Sciatic nerve (tissue), 2 donors: ENCODE measurements around the gene GFRA1. TPM values are rescaled to one million over a fixed set of nuclear protein-coding genes. Genes with fewer than 3 reads are reported as not detected.

ENCODE experiments used
- ATAC-seq: fragments of 200-7000 bp; cut with Tn5 transposase; one replicate; pipeline ENCODE4 v1.9.1; 2020; ENCODE audit warnings: mild to moderate bottlenecking, moderate library complexity
- DNase-seq: peaks from one replicate; pipeline ENCODE4 v3.0.0-alpha.2; 2020; ENCODE audit warnings: low spot score
- intact Hi-C: fragments of 100-400 bp; cut with DNase I; formaldehyde crosslinking; loops from one replicate; pipeline ENCODE4 v1.14.2; 2022
- total RNA-seq: library from RNA; stranded (reverse); fragmentation: NEBNext Ultra II Directional; extraction: Animal tissue kit (Norgen Biotek cat#: 25700); gene quantifications from one replicate; pipeline ENCODE4 v1.2.1, GENCODE V29; 2021
- donor health status: DM: no; HTN: no; CAD: no.
- donor health status: DM: no; HTN: no; CAD: no.

Gene GFRA1
- total RNA-seq, 1 donor from 2014 or later = 65.8 TPM

GRCh38 chr10:116274064-116274904, 1.3 kb upstream of the GFRA1 start:
- ATAC-seq (peak; percentile 8), DNase-seq (peak; percentile 64)
- intact Hi-C loops = no loop called here

DNA sequence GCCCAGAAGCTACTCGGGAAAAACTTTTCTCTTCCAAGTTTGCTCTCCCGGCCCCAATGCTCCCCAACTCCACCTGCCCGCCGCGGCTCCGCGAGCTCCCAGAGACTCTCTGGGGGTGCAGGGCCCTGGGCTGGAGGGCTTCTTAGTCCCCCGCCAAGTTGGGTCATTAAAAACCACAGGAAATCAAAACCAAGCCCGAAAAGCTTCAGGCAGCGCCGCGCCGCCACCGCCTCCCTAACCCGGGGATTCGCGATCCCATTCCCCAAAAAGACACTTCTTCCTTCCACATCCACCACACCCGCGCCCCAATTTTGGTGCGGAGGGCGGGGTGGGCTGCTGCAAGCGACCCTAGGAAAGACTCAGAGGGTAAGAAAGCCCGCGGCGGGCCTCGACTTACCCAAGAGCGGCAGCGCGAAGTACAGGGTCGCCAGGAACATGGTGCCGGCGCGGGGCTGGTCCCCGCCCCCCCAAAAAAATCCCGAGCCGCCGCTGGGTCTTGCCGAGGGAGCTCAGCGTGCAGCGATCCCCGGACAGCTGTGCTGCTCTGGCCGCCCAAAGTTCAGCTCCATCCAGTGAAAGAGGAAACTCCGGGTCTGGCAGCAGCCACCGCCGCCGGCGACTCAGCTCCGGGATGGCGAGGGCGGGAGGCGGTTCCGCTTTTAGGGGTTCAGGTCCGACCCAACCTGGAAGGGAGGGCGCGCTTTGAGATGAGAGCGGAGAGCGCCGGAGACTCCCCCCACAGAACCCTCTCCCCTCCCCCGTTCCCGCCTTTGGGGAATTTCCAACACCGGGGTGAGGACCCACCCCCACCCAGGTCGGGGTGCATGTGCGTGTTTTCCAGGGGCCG, 1.2 kb downstream of the GFRA1 start:
- DNase-seq (peak; percentile 69), ATAC-seq (peak; percentile 19)
- intact Hi-C loops = no loop called here

DNA sequence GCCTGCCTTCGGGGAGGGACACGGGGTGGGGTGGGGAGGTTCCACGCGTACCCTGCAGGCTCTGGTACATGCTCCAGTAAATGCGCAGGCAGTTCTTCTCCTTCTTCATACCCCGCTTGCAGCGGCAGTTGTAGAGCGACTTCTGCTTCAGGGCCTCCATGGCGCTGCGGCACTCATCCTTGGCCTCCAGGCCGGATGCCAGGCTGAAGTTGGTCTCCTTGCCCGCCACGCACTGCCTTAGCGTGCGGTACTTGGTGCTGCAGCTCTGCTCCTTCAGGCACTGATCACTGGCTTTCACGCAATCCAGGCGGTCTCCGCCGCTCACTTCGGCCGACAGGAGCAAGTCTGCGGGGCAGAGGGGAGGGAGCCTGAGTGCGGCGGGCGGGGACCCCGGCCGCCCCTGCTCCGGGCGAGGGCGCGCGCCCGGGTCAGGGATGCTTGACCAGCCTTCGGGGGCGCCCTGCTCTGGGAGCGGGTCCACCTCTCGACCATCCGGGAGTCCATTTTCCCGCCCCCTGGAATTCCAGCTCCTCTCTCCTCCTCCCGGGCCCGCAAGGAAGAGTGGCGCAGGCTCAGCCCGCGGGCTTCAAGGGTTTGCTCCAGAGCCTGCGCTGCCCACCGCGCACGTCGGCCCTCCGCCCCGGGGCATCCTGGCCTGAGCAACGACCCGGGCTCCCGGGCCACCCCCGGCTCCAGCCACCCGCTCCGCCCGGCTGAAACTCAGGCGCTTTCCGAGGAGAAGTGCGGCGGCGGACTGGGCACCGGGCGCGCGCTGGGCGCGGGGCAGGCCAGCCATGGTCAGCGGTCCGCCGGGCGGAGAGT, 2.0 kb downstream of the GFRA1 start:
- intact Hi-C loops = no loop called here
- peak; percentile 74 for ATAC-seq
- DNase-seq = peak; percentile 64

DNA sequence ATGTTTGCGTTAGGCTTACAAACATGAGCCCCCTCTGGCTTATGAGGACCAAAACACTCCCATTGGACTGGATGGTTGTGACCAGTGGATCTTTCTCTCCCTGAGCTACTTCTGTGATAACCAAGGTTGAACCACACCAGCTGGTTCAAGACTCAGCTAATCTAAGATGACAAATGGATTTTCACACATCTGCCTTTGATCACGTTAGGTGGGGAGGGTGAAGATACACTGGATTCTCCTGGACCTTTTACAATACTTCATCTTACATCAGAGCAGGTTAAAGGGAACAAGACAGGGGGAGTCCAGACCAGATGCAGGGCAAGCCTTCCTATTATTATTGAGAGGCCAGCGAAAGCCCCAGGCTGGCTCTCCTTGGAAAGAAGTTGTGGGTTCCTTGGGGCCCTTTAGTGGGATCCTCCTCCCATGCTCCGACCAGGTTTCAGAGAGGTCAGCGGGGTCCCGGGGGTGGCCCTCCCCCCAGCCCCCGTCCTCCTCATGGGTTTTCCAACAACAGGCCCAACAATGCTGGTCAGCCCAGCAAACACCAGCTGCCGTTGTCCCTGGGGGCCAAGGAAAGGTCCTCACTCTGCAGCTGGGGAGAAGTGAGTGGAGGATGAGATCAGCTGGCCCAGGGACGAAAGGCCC, 2.8 kb downstream of the GFRA1 start:
- ATAC-seq (no peak), DNase-seq (no peak)
- intact Hi-C loops = no loop called here

DNA sequence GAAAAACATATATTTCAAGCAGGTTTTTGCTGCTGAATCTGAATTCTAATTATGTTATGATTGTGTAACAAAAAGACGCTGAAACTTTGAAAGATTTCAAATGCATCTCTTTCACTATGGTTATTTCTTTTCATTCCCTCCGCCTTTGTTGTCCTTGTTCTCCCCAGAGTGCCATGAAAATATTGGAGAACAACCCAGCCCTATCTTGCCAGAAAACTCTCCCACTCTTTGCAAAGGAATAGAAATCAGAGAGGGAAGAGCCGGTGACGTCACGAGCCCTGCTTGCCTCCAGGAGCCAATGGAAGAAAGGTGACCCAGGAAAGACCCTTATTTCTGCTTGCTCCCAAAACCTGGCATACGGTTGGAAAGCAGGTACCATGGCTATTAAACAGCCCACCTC, 3.4 kb downstream of the GFRA1 start:
- intact Hi-C loops = no loop called here
- ATAC-seq (peak; percentile 70), DNase-seq (peak; percentile 77)

DNA sequence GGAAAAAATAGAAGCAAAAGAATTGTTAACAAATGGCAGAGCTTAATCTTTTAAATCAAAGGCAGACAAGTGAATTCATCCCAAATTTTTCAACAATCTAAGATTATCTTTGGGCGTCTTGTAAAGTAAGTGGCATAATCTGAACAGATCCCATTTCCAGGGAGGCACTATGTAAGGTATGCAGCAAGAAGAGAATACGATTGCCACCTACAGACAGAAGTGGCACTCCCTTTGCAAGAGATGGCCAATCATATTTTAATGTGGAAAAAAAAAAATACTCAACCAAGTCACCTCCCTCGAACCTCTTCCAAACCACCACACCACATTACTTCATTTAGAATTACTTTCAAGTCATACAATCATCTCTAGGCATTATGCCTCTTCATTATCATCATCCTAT, 4.0 kb downstream of the GFRA1 start:
- no peak for DNase-seq
- ATAC-seq = no peak
- intact Hi-C loops = no loop called here

DNA sequence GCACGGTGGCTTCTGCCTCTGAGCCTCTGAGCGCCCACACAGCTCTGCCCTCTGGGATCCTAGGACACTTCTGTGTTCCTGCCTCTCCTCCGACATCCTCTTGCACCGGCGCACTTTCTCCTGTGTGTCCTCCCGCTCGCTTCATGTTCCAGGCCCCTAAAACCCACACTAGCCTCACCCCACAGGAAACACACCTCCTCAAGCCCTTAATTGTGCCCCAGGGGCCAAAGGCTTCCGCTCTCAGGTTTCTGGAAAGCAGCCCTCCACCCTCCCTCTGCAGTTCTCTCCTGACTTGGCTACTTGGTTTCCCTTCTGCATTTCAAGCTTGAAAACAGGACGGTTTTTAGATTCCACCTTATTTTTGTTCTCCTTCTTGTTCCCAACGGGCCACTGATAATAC, 7.3 kb downstream of the GFRA1 start:
- DNase-seq (no peak), ATAC-seq (peak; percentile 71)
- intact Hi-C loops = no loop called here

- no peak for ATAC-seq
- DNase-seq = no peak
- intact Hi-C loops = no loop called here
These were observed 8.9 kb downstream of the GFRA1 start for GRCh38 chr10:116263870-116264655.

- DNase-seq = no peak
- ATAC-seq = no peak
These were observed 10.3 kb downstream of the GFRA1 start for GRCh38 chr10:116262678-116263077.

GRCh38 chr10:116260599-116260998, 12.4 kb downstream of the GFRA1 start:
- DNase-seq = no peak
- intact Hi-C loops = no loop called here
- ATAC-seq = no peak

More at GRCh38 chr10:116262678-116263077, 10.3 kb downstream of the GFRA1 start:
- intact Hi-C loops = no loop called here

GRCh38 chr10:116259638-116260037, 13.4 kb downstream of the GFRA1 start:
- intact Hi-C loops = no loop called here
- ATAC-seq = no peak
- DNase-seq = no peak

GRCh38 chr10:116257785-116258184, 15.2 kb downstream of the GFRA1 start:
- DNase-seq (no peak), ATAC-seq (no peak)
- intact Hi-C loops = no loop called here

DNA sequence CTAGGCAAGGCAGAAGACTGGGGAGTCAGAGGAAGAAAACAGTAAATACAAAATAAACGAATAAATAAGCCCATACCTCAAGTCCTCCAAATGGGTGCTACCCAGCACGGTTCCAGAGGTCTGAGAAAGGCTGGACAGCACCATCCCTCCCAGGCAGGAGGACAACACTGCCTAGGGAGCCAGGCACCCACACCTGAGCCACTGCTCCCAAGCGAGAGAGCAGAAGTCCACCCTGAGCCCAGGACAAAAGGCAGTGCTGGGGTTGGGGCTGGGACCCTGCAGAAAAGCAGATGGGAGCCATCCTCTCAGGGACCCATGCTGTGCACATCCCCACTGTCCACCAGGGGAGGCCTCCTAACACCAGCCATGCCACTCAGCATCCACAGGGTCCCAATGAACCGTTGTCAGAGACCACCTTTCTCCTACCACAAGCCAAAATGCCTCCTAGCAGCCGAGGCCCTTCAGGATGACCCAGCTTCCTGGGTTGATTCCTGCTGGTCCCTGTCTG, 16.2 kb downstream of the GFRA1 start:
- ATAC-seq (peak; percentile 21), DNase-seq (no peak)
- intact Hi-C loops = no loop called here

DNA sequence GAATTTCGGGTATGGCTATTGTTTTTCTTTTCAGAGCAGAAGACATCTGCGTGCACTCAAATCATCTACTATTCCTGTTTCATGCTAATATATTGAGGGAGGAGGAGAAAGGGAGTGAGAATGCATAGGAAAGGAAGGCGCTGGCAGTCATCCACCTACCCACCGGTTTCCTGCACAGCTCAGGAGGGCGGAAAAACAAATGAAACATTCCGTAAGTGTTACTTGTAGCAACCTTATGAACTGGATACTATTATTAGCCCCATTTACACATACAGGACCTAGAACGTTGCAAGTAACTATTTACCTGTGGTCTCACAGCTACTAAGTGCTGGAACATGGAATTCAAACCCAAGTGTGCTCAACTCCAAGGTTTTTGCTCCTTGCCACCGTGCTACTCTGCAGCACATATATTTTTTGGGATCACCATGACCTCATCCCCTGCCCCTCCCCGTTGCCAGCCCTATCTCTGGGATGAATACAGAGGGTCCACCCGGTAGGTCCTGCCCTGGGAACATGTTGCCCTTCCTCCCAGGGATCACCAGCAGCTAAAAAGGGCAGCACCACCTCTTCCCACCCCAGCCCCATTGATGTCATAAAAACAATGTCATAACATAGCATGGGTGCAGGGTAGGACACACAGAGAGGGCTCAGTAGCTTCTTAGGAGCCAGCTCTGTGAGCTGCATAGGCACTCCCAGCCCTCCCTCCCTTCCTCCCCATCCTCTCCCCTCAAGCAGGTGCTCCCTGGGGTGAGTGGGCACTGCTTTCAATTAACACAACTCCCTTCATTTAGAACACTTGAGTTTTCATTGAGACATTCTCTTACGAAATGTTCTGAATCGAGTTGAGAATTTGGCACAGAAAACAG, 16.9 kb downstream of the GFRA1 start:
- intact Hi-C loops = no loop called here
- ATAC-seq (peak; percentile 66), DNase-seq (no peak)

DNA sequence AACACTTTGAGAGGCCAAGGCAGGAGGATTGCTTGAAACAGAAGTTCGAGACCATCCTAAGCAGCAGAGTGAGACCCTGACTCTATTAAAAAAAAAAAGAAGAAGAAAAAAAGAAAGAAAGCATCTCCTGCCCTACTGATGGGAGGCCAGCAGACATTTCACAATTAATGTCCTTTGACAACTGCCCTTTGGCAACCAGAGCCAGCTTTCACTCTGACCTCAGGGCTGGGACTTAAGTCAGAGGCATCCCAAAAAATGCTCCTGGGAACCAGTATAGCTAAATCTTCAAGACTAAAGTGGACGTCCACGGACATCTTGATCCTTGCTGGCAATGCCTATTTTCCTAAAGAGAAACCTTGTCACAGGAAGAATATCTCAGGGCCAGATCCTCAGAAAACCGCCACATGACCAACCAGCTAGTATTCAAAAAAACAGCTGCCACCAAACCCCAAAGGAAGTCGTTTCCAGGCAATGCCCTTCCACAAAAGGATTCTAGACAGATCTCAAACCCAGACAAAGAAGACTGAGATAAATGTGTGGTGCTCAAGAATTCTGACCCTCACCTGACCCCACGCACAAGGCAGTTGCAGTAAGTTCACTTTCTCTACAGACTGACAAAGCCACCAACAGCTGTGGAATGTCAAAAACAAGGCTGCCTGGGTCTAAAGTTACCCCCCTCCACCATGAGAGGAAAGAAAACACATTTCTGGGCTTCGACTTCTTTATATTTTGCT, 18.4 kb downstream of the GFRA1 start:
- DNase-seq = no peak
- intact Hi-C loops = no loop called here
- ATAC-seq = peak; percentile 24

DNA sequence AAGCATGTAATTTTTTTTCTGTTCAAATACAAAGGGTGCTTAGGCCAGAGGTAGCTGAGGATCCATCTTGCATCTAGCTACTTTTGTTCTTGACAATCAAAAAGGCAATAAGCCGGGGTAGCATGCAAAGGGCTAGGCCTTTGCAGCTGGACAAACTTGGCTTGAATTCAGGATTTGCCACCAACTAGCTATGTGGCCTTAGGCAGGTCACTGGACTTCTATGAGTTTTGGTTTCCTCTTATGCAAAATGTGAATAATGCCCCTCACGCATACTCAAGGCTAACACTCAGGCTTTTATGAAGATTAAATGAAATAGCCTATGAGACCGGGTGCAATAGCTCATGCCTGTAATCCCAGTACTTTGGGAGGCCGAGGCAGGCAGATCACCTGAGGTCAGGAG, 19.3 kb downstream of the GFRA1 start:
- intact Hi-C loops = no loop called here
- DNase-seq (no peak), ATAC-seq (no peak)
